GM12864 (cell line): Measurements from ENCODE around the gene SEMA3E.

Experiments used
- DNase-seq: peaks from one replicate; pipeline ENCODE4 v3.0.0-alpha.2; 2011; ENCODE audit warnings: low read depth
- H3K4me3 ChIP-seq: 2 replicates; pipeline ENCODE4 v1.5.1; 2011; ENCODE audit warnings: mild to moderate bottlenecking, low read depth, low read length, control low read depth
- CTCF ChIP-seq: IDR thresholded peaks from 2 replicates; pipeline ENCODE4 v1.5.1; 2011; ENCODE audit warnings: low read depth, mild to moderate bottlenecking, moderate library complexity, low read length, control low read depth, inconsistent platforms; ENCODE audit errors: missing control alignments

SEMA3E gene

DNA sequence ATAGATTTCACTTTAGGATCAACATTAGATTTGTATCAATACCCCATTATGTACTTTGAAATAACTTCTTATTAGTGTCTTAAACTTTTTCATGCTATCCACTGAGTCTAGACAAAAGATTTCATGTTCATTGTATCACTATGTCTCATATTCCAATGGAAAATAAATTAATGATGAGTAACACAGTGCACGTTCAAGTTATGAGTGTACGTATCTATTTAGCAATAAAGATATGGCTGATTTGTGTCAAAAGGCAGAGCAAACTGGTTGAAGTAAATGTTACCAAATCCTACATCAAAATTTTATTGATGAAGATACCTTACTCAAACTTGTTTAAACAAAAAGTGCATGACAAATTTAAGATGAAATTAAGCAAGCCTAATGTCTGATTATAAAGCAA lies 102.4 kb downstream of the SEMA3E start:
- H3K4me3 ChIP-seq: no peak overlapping the region
- no peak for DNase-seq
- TF ChIP-seq CTCF: no peak

DNA sequence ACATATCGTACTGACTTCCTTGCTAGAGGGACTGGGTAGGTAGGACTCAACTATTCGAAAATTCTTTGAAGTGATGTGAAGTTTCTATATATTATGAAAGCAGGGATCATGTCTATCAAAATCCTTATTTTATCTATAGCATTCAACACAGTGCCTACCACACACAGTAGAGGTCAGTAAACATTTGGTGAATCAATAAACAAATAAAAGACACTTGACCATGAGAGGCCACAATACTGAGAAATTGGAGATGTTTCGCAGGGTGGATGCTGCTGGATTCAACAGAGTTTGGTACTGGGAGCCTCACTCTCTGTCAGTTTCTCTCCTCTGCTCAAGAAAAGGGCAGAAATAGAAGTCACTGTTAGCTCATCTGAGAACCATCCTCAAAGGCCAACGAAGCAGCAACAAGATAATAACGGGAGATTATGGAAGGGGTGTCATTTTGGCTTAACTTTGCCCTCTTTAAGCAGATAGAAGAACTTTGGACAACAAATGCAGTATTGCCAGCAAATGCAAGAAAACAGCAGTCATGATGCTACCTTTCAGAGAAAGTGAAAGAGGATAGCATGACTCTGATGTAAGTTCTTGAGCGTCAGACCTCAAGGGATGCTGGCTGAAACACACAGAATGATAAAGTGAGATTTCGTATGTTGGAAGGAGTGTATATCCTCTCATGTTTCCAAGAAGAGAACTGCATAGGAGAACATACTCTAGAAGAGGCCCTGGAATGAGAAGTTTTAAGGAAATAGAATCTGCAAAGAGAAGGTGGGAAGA lies 107.6 kb downstream of the SEMA3E start:
- TF ChIP-seq CTCF: no peak
- H3K4me3 ChIP-seq: no peak overlapping the region
- no peak for DNase-seq

GRCh38 chr7:83534488-83534887 lies 114.5 kb downstream of the SEMA3E start:
- no peak for TF ChIP-seq CTCF
- no peak for DNase-seq
- H3K4me3 ChIP-seq: no peak overlapping the region

- no peak for TF ChIP-seq CTCF
- no peak for DNase-seq
- H3K4me3 ChIP-seq: no peak overlapping the region
Observed at GRCh38 chr7:83532219-83532618, 116.7 kb downstream of the SEMA3E start.

DNA sequence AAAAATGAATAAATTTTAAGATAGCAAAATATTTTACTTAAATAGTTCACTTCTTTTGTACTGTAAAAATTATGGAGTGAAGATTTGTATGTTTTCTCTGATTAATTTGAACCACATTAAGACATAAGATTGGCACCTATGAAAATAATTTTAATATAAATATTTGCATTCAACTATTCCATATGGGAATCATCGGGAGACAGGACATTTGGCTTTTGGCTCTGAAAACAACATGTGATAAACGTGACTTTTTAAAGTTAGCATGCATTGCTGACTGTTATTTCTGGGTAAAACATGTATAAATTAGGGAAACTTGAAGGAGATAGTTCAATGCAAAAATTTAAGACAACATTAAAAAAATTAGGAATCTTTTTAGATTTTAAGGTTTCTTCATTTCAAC lies 117.2 kb downstream of the SEMA3E start:
- DNase-seq: no peak
- TF ChIP-seq CTCF: no peak

DNA sequence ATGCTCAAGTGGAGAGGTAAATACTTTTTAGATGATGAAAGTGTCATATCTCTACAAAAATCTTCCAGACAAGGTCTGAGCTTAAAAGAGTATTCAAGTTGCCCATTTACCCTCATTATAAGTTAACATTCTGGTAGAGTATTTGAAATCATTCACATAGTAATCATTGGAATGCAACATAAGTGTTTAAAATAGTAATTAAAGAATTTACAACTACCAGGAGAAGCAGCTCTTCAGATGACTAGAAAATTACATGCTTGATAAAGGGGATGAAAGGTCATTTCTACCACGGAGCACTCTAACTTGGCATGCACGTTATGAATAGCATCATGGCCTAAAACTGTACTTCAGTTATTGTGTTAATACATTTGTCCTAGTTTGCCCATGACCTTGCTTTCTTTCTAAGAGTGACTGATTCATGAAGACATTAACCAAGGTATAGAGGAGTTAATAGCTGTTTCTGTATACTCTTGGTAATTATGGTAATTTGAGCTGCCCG lies 120.0 kb downstream of the SEMA3E start:
- no peak overlapping the region for H3K4me3 ChIP-seq
- no peak for DNase-seq
- TF ChIP-seq CTCF: no peak

More for the DNA sequence above, 117.2 kb downstream of the SEMA3E start:
- no peak overlapping the region for H3K4me3 ChIP-seq
